Measurements from ENCODE around the gene SLC6A12.

- TF ChIP-seq CTCF (IDR thresholded peaks at IDR 0.05 in 4 of 5, conservative IDR thresholded peaks at IDR 0.05 in 1 of 5) (no peak), POLR2A (IDR thresholded peaks at IDR 0.05) (no peak)
Observed at GRCh38 chr12:181921-182320, 32.0 kb downstream of the SLC6A12 start.

Data from gastrocnemius medialis (tissue), 4 donors.